ENCODE data around the gene TSHZ1. TPM values are rescaled to one million over a fixed set of nuclear protein-coding genes. Genes with fewer than 3 reads are reported as not detected.

TSHZ1 gene
- total RNA-seq, 4 donors from 2014 or later = 14.1 to 23.3 (median 17.6) TPM

- intact Hi-C loops (cut with DNase I; ENCODE audit: low total_unique reads) = no loop called here
- 87% methylated on average over 8 of the region's 8 CpGs for WGBS, 2 donors
These were observed 33.7 kb upstream of the TSHZ1 start for GRCh38 chr18:75176849-75177248.

GRCh38 chr18:75178376-75178775 lies 32.2 kb upstream of the TSHZ1 start:
- 86 to 90% methylated on average over 11 of the region's 11 CpGs for WGBS, 2 donors
- intact Hi-C loops (cut with DNase I; ENCODE audit: low total_unique reads) = no loop called here
- no peak overlapping the region for H3K4me3 ChIP-seq (ENCODE audit: low read depth, poor library complexity, severe bottlenecking)
- DNase-seq (ENCODE audit: low spot score in 2 of 2) = no peak
- no peak for TF ChIP-seq CTCF (IDR thresholded peaks at IDR 0.05)
- TF ChIP-seq POLR2A (IDR thresholded peaks at IDR 0.05) = no peak

More at GRCh38 chr18:75176849-75177248, 33.7 kb upstream of the TSHZ1 start:
- H3K4me3 ChIP-seq (ENCODE audit: low read depth, poor library complexity, severe bottlenecking) = no peak overlapping the region
- no peak for DNase-seq (ENCODE audit: low spot score in 2 of 2)
- TF ChIP-seq POLR2A (IDR thresholded peaks at IDR 0.05) = no peak
- TF ChIP-seq CTCF (IDR thresholded peaks at IDR 0.05) = no peak

GRCh38 chr18:75179819-75180600 lies 30.6 kb upstream of the TSHZ1 start:
- H3K4me3 ChIP-seq (ENCODE audit: low read depth, poor library complexity, severe bottlenecking) = no peak overlapping the region
- intact Hi-C loops (cut with DNase I; ENCODE audit: low total_unique reads) = no loop called here
- WGBS, 2 donors = 85 to 87% methylated on average over 13 of the region's 13 CpGs
- DNase-seq (ENCODE audit: low spot score in 2 of 2) = no peak
- no peak for TF ChIP-seq POLR2A (IDR thresholded peaks at IDR 0.05)
- no peak for TF ChIP-seq CTCF (IDR thresholded peaks at IDR 0.05)

- 74 to 81% methylated on average over 5 of the region's 5 CpGs for WGBS, 2 donors
- TF ChIP-seq POLR2A (IDR thresholded peaks at IDR 0.05) (no peak), CTCF (IDR thresholded peaks at IDR 0.05) (no peak)
- no peak overlapping the region for H3K4me3 ChIP-seq (ENCODE audit: low read depth, poor library complexity, severe bottlenecking)
- intact Hi-C loops (cut with DNase I; ENCODE audit: low total_unique reads) = no loop called here
- no peak for DNase-seq (ENCODE audit: low spot score in 2 of 2)
These were observed 27.1 kb upstream of the TSHZ1 start for GRCh38 chr18:75183524-75183923.

- WGBS, 2 donors = 90 to 94% methylated on average over 14 of the region's 14 CpGs
- TF ChIP-seq CTCF (IDR thresholded peaks at IDR 0.05) (no peak), POLR2A (IDR thresholded peaks at IDR 0.05) (no peak)
These were observed 26.6 kb upstream of the TSHZ1 start for GRCh38 chr18:75183973-75184493.

More at GRCh38 chr18:75183973-75184493, 26.6 kb upstream of the TSHZ1 start:
- H3K4me3 ChIP-seq (ENCODE audit: low read depth, poor library complexity, severe bottlenecking) = no peak overlapping the region
- no peak for DNase-seq (ENCODE audit: low spot score in 2 of 2)
- intact Hi-C loops (cut with DNase I; ENCODE audit: low total_unique reads) = no loop called here
